HepG2 (cell line): ENCODE results near the gene USP30. TPM values are rescaled to one million over a fixed set of nuclear protein-coding genes. Genes with fewer than 3 reads are reported as not detected.

Source experiments
- AHR ChIP-seq: IDR thresholded peaks from 2 replicates; pipeline ENCODE4 v1.6.1; 2018; ENCODE audit warnings: missing genetic modification reagents, missing compliant biosample characterization
- CENPBD1 ChIP-seq: sonication (generic); formaldehyde crosslinking; IDR thresholded peaks from 2 replicates; pipeline ENCODE4 v1.8.0; 2022; ENCODE audit warnings: missing genetic modification reagents, low read depth, mild to moderate bottlenecking, borderline replicate concordance
- GMEB2 ChIP-seq: IDR thresholded peaks from 2 replicates; pipeline ENCODE4 v1.6.1; 2016; ENCODE audit warnings: missing biosample characterization, missing genetic modification reagents, low read depth
- HDAC2 ChIP-seq: sonication (generic); formaldehyde crosslinking; IDR thresholded peaks from 2 replicates; pipeline ENCODE4 v1.4.0; 2020; ENCODE audit warnings: missing genetic modification reagents
- KAT8 ChIP-seq: IDR thresholded peaks from 2 replicates; pipeline ENCODE4 v1.6.1; 2016; ENCODE audit warnings: missing genetic modification reagents, missing compliant biosample characterization
- MYC ChIP-seq: sonication (generic); formaldehyde crosslinking; IDR thresholded peaks from 2 replicates; pipeline ENCODE4 v1.9.0; 2021; ENCODE audit warnings: missing genetic modification reagents, borderline replicate concordance
- NFE2L2 ChIP-seq: fragments of 150-350 bp; IDR thresholded peaks from 2 replicates; pipeline ENCODE4 v1.6.1; 2014; ENCODE audit warnings: low read length
- PHB2 ChIP-seq: fragments of 450-650 bp; IDR thresholded peaks from 2 replicates; pipeline ENCODE4 v1.6.1; 2018; ENCODE audit not compliant: partially characterized antibody
- PHF5A ChIP-seq: IDR thresholded peaks from one replicate; pipeline ENCODE4 v1.6.1; 2018; ENCODE audit warnings: low read depth, missing genetic modification reagents; ENCODE audit not compliant: unreplicated experiment
- REPIN1 ChIP-seq: sonication (generic); formaldehyde crosslinking; IDR thresholded peaks from 2 replicates; pipeline ENCODE4 v1.8.0; 2022; ENCODE audit warnings: missing genetic modification reagents, low read depth, mild to moderate bottlenecking, borderline replicate concordance
- SIX4 ChIP-seq: sonication (generic); formaldehyde crosslinking; IDR thresholded peaks from 2 replicates; pipeline ENCODE4 v1.4.0; 2020; ENCODE audit warnings: missing genetic modification reagents
- TARDBP ChIP-seq: sonication (generic); formaldehyde crosslinking; IDR thresholded peaks from 2 replicates; pipeline ENCODE4 v1.8.0; 2022; ENCODE audit warnings: mild to moderate bottlenecking, missing genetic modification reagents
- ZC3H13 ChIP-seq: sonication (generic); formaldehyde crosslinking; IDR thresholded peaks from 2 replicates; pipeline ENCODE4 v1.8.1; 2023; ENCODE audit warnings: mild to moderate bottlenecking, missing genetic modification reagents, moderate library complexity
- ZFAT ChIP-seq: sonication (generic); formaldehyde crosslinking; conservative IDR thresholded peaks from 2 replicates; pipeline ENCODE4 v1.8.1; 2023; ENCODE audit warnings: missing genetic modification reagents, inconsistent platforms
- ZFP36 ChIP-seq: fragments of 150-350 bp; IDR thresholded peaks from 2 replicates; pipeline ENCODE4 v1.6.1; 2018; ENCODE audit warnings: borderline replicate concordance, low read length, low read depth; ENCODE audit not compliant: partially characterized antibody
- ZFY ChIP-seq: sonication (generic); formaldehyde crosslinking; IDR thresholded peaks from 2 replicates; pipeline ENCODE4 v1.4.0; 2020; ENCODE audit warnings: missing genetic modification reagents
- ZKSCAN1 ChIP-seq: fragments of 150-350 bp; IDR thresholded peaks from 2 replicates; pipeline ENCODE4 v1.6.1; 2014; ENCODE audit warnings: low read length
- ZNF160 ChIP-seq: sonication (generic); formaldehyde crosslinking; IDR thresholded peaks from 2 replicates; pipeline ENCODE4 v1.8.0; 2022; ENCODE audit warnings: mild to moderate bottlenecking, inconsistent platforms, missing genetic modification reagents
- ZNF18 ChIP-seq: sonication (generic); formaldehyde crosslinking; IDR thresholded peaks from 2 replicates; pipeline ENCODE4 v1.8.0; 2022; ENCODE audit warnings: mild to moderate bottlenecking, missing genetic modification reagents; ENCODE audit not compliant: insufficient replicate concordance
- ZNF556 ChIP-seq: sonication (generic); formaldehyde crosslinking; IDR thresholded peaks from 2 replicates; pipeline ENCODE4 v1.4.0; 2020; ENCODE audit warnings: mild to moderate bottlenecking, missing genetic modification reagents, borderline replicate concordance
- ZNF598 ChIP-seq: sonication (generic); formaldehyde crosslinking; IDR thresholded peaks from 2 replicates; pipeline ENCODE4 v1.5.1; 2020; ENCODE audit warnings: mild to moderate bottlenecking, missing genetic modification reagents, borderline replicate concordance
- ZNF709 ChIP-seq: sonication (generic); formaldehyde crosslinking; IDR thresholded peaks from 2 replicates; pipeline ENCODE4 v1.5.0; 2020; ENCODE audit warnings: mild to moderate bottlenecking, missing genetic modification reagents
- ZNF766 ChIP-seq: sonication (generic); formaldehyde crosslinking; IDR thresholded peaks from 2 replicates; pipeline ENCODE4 v1.5.0; 2020; ENCODE audit warnings: missing genetic modification reagents, borderline replicate concordance
- ZNF770 ChIP-seq: sonication (generic); formaldehyde crosslinking; IDR thresholded peaks from 2 replicates; pipeline ENCODE4 v1.5.0; 2020; ENCODE audit warnings: mild to moderate bottlenecking, missing genetic modification reagents
- ZNF891 ChIP-seq: sonication (generic); formaldehyde crosslinking; IDR thresholded peaks from 2 replicates; pipeline ENCODE4 v1.5.0; 2020; ENCODE audit warnings: mild to moderate bottlenecking, missing genetic modification reagents
- polyA plus RNA-seq, 8 experiments: library from polyadenylated mRNA; depleted of rRNA in 3 of 8; stranded (reverse) in 7 of 8; unstranded in 1 of 8; fragments of >200 nt; fragmentation: Illumina TruSeq in 4 of 8; extraction: Trizol in 4 of 8; gene quantifications; 2 replicates each; pipeline versions ENCODE4 v1.2.1 to v1.2.3, GENCODE V29; 2011 to 2016; ENCODE audit warnings: low read depth in 4 of 8, missing spikeins in 1 of 8, mixed read lengths in 1 of 8; ENCODE audit not compliant: insufficient read depth in 1 of 8
- total RNA-seq, 5 experiments: library from RNA; depleted of rRNA; stranded (reverse); fragments of >200 nt; fragmentation: Illumina TruSeq; extraction: Trizol; gene quantifications; 2 replicates each; pipeline ENCODE4 v1.2.3, GENCODE V29; 2016; ENCODE audit warnings: low read depth in 1 of 5

The USP30 gene
- total and polyA plus RNA-seq, 2 of the 13 experiments (the other 11 are each of a cell fraction or from before 2014, with no cell fraction given): 11.2 to 20.8 TPM

GRCh38 chr12:109097435-109098182, 45.2 kb downstream of the USP30 start, which contains the start of gene UNG (continued):
- TF ChIP-seq ZNF598 (CRISPR knock-in tag): 0 out of 2 replicates have a peak, but pooled peaks have one; percentile 18
- TF ChIP-seq CENPBD1 (CRISPR knock-in tag): no peak
- TF ChIP-seq MYC: peak; percentile 38
- no peak for TF ChIP-seq ZKSCAN1
- TF ChIP-seq KAT8 (CRISPR knock-in tag): no peak
- peak; percentile 66 for TF ChIP-seq TARDBP (CRISPR knock-in tag)
- TF ChIP-seq ZNF766 (CRISPR knock-in tag): no peak
- 0 out of 2 replicates have a peak, but pooled peaks have one; percentile 70 for TF ChIP-seq ZNF160 (CRISPR knock-in tag)
- TF ChIP-seq ZNF770 (CRISPR knock-in tag): 0 out of 2 replicates have a peak, but pooled peaks have one; percentile 10
- TF ChIP-seq PHB2: no peak
- TF ChIP-seq ZNF709 (CRISPR knock-in tag): no peak
- peak; percentile 8; the same call in 1 of the 2 replicates for TF ChIP-seq HDAC2 (CRISPR knock-in tag)
- TF ChIP-seq ZFAT: no peak
- TF ChIP-seq ZFP36: no peak
- no peak; the same call in 1 of the 2 replicates for TF ChIP-seq ZC3H13 (CRISPR knock-in tag)
- no peak for TF ChIP-seq NFE2L2
- TF ChIP-seq GMEB2 (CRISPR knock-in tag): no peak
- no peak for TF ChIP-seq ZNF556 (CRISPR knock-in tag)
- TF ChIP-seq ZNF18 (CRISPR knock-in tag): no peak
- no peak for TF ChIP-seq SIX4 (CRISPR knock-in tag)
- TF ChIP-seq ZFY (CRISPR knock-in tag): no peak
- no peak for TF ChIP-seq AHR (CRISPR knock-in tag)
- no peak for TF ChIP-seq PHF5A (CRISPR knock-in tag)
- TF ChIP-seq REPIN1 (CRISPR knock-in tag): 0 out of 2 replicates have a peak, but pooled peaks have one; percentile 46
- TF ChIP-seq ZNF891 (CRISPR knock-in tag): no peak; the same call in 1 of the 2 replicates
